Measurements from ENCODE around the gene TLX2.
A peak's percentile ranks its signal among the peaks of the same experiment; 100 is the strongest.

The TLX2 gene

GRCh38 chr2:74496997-74497776, 17.1 kb upstream of the TLX2 start:
- DNase-seq (ENCODE audit: low read depth in 2 of 2): no peak

- no peak for DNase-seq (ENCODE audit: low read depth in 2 of 2)
These were observed 16.3 kb upstream of the TLX2 start for GRCh38 chr2:74497777-74498499.

- DNase-seq (ENCODE audit: low read depth in 2 of 2): no peak
These were observed 15.6 kb upstream of the TLX2 start for GRCh38 chr2:74498500-74499266.

- DNase-seq (ENCODE audit: low read depth in 2 of 2): no peak
These were observed 14.8 kb upstream of the TLX2 start, which contains the start of gene LBX2 for GRCh38 chr2:74499267-74499939. TSS of gene LBX2 (minus strand) at chr2:74499603. CDS start at chr2:74499537, 66 bp downstream.

GRCh38 chr2:74499940-74500577, 14.2 kb upstream of the TLX2 start:
- DNase-seq (ENCODE audit: low read depth in 2 of 2): no peak

GRCh38 chr2:74500578-74500946, 13.7 kb upstream of the TLX2 start:
- no peak for DNase-seq (ENCODE audit: low read depth in 2 of 2)

- no peak for DNase-seq (ENCODE audit: low read depth in 2 of 2)
These were observed 12.7 kb upstream of the TLX2 start for GRCh38 chr2:74501335-74502071.

- DNase-seq (ENCODE audit: low read depth in 2 of 2): no peak
These were observed 12.0 kb upstream of the TLX2 start for GRCh38 chr2:74502147-74502719.

- peak in 1 of 2 donors; percentile 22 for DNase-seq (ENCODE audit: low read depth in 2 of 2)
These were observed 11.3 kb upstream of the TLX2 start for GRCh38 chr2:74502720-74503505.

GRCh38 chr2:74503506-74504475, 10.5 kb upstream of the TLX2 start:
- no peak for DNase-seq (ENCODE audit: low read depth in 2 of 2)

- DNase-seq (ENCODE audit: low read depth in 2 of 2): no peak
These were observed 9.7 kb upstream of the TLX2 start for GRCh38 chr2:74504591-74504990.

- no peak for DNase-seq (ENCODE audit: low read depth in 2 of 2)
These were observed 8.6 kb upstream of the TLX2 start for GRCh38 chr2:74505448-74506246.

- DNase-seq (ENCODE audit: low read depth in 2 of 2): peak; percentile 96 to 99
These were observed 6.9 kb upstream of the TLX2 start, which contains the start of gene PCGF1 for GRCh38 chr2:74507145-74507925. TSS of gene PCGF1 (minus strand) at chr2:74507695. CDS start at chr2:74507668, 27 bp downstream.

- no peak for DNase-seq (ENCODE audit: low read depth in 2 of 2)
These were observed 6.2 kb upstream of the TLX2 start for GRCh38 chr2:74507926-74508520.

GRCh38 chr2:74510272-74510671, 4.0 kb upstream of the TLX2 start:
- DNase-seq (ENCODE audit: low read depth in 2 of 2): no peak
